ENCODE measurements around the gene EPB41L4A. TPM values are rescaled to one million over a fixed set of nuclear protein-coding genes. Genes with fewer than 3 reads are reported as not detected.

The EPB41L4A gene
- total RNA-seq, 1 donor from 2014 or later = 21.4 TPM

DNA sequence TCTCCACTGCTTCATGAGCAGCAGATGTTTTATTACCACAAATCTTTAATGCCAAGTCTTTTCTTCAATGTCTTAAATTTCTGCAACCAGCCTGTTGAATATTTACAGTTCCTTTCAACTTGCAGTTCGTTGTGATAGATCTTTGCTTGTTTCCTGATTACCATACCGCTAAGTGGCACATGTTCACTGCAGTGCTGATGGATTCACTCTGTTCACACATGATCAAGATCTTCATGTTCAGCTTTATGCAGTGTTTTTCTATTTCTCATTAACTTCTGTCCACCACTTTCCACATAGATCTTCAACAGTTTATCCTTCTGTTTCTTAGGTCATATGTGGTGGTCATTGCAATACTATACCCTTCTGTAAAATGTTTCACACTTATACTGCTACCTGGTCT, 280.6 kb downstream of the EPB41L4A start:
- no peaks in the 10 kb centered on the region for H3K36me3 ChIP-seq (ENCODE audit: control insufficient read depth in 3 of 3, insufficient read depth in 3 of 3, low read length in 3 of 3)
- no peak overlapping the region for H3K9ac ChIP-seq (ENCODE audit: low read depth in 1 of 3, low read length in 3 of 3)
- no peaks in the 10 kb centered on the region for H3K27me3 ChIP-seq (ENCODE audit: control insufficient read depth in 3 of 3, insufficient read depth in 3 of 3, low read length in 3 of 3)
- peaks cover 2 to 5% (median 5%) of the 10 kb centered on the region in 3 donors for H3K4me1 ChIP-seq (ENCODE audit: control insufficient read depth in 3 of 3, insufficient read depth in 3 of 3, low read length in 3 of 3)
- H3K27ac ChIP-seq (ENCODE audit: low read depth, low read length) = no peak overlapping the region
- H3K4me3 ChIP-seq (ENCODE audit: low read length in 3 of 3) = no peak overlapping the region
- H3K9me3 ChIP-seq (ENCODE audit: control insufficient read depth in 3 of 3, low read length in 3 of 3) = no peaks in the 10 kb centered on the region

DNA sequence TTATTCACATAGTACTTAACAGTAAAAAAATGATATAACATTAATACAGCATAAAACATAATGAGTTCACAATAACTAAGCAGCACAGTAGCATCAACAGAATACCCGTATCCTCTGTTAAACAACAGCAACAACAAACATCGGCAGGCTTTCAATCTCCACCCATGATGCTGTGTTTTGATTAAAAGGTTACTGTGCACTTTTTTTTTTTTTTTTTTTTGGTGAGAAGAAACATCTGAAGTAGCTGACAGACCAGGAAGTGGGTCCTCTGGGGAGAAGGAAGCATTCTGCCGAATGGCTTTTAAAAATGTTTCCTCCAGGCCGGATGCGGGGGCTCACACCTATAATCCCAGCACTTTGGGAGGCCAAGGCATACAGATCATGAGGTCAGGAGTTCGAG, 282.3 kb downstream of the EPB41L4A start:
- no peaks in the 10 kb centered on the region for H3K4me1 ChIP-seq (ENCODE audit: control insufficient read depth in 3 of 3, insufficient read depth in 3 of 3, low read length in 3 of 3)
- no peaks in the 10 kb centered on the region for H3K9me3 ChIP-seq (ENCODE audit: control insufficient read depth in 3 of 3, low read length in 3 of 3)
- H3K9ac ChIP-seq (ENCODE audit: low read depth in 1 of 3, low read length in 3 of 3) = no peak overlapping the region
- H3K4me3 ChIP-seq (ENCODE audit: low read length in 3 of 3) = no peak overlapping the region
- no peak overlapping the region for H3K27ac ChIP-seq (ENCODE audit: low read depth, low read length)
- no peaks in the 10 kb centered on the region for H3K27me3 ChIP-seq (ENCODE audit: control insufficient read depth in 3 of 3, insufficient read depth in 3 of 3, low read length in 3 of 3)
- H3K36me3 ChIP-seq (ENCODE audit: control insufficient read depth in 3 of 3, insufficient read depth in 3 of 3, low read length in 3 of 3) = no peaks in the 10 kb centered on the region

DNA sequence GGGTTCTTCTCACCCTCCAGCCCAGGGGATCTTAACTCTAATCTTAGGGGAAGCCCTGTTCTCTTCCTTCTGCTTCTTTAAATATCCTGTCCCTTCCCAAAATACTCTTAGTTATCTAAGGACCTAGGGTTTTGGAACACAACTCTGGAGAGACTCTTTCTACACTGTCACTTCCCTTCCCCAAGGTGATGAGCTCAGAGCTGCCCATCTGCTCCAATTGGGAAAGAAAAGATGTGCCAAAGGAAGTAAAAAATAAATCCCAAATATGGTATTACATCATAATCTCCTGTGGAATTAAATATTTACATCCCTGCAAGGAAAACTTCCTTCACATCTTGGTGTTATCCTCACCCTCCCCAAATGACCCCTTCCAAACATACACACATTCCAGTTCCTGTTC, 291.2 kb downstream of the EPB41L4A start:
- Histone ChIP-seq H3K36me3 (ENCODE audit: control insufficient read depth in 3 of 3, insufficient read depth in 3 of 3, low read length in 3 of 3) (no peaks in the 10 kb centered on the region), H3K4me3 (ENCODE audit: low read length in 3 of 3) (no peak overlapping the region), H3K9me3 (ENCODE audit: control insufficient read depth in 3 of 3, low read length in 3 of 3) (no peaks in the 10 kb centered on the region), H3K27me3 (ENCODE audit: control insufficient read depth in 3 of 3, insufficient read depth in 3 of 3, low read length in 3 of 3) (no peaks in the 10 kb centered on the region), H3K4me1 (ENCODE audit: control insufficient read depth in 3 of 3, insufficient read depth in 3 of 3, low read length in 3 of 3) (no peaks in the 10 kb centered on the region), H3K9ac (ENCODE audit: low read depth in 1 of 3, low read length in 3 of 3) (no peak overlapping the region), H3K27ac (ENCODE audit: low read depth, low read length) (no peak overlapping the region)

GRCh38 chr5:112126982-112127381, 292.1 kb downstream of the EPB41L4A start:
- Histone ChIP-seq H3K4me3 (ENCODE audit: low read length in 3 of 3) (no peak overlapping the region), H3K4me1 (ENCODE audit: control insufficient read depth in 3 of 3, insufficient read depth in 3 of 3, low read length in 3 of 3) (no peaks in the 10 kb centered on the region), H3K9ac (ENCODE audit: low read depth in 1 of 3, low read length in 3 of 3) (no peak overlapping the region), H3K27me3 (ENCODE audit: control insufficient read depth in 3 of 3, insufficient read depth in 3 of 3, low read length in 3 of 3) (no peaks in the 10 kb centered on the region), H3K9me3 (ENCODE audit: control insufficient read depth in 3 of 3, low read length in 3 of 3) (no peaks in the 10 kb centered on the region), H3K36me3 (ENCODE audit: control insufficient read depth in 3 of 3, insufficient read depth in 3 of 3, low read length in 3 of 3) (no peaks in the 10 kb centered on the region), H3K27ac (ENCODE audit: low read depth, low read length) (no peak overlapping the region)

DNA sequence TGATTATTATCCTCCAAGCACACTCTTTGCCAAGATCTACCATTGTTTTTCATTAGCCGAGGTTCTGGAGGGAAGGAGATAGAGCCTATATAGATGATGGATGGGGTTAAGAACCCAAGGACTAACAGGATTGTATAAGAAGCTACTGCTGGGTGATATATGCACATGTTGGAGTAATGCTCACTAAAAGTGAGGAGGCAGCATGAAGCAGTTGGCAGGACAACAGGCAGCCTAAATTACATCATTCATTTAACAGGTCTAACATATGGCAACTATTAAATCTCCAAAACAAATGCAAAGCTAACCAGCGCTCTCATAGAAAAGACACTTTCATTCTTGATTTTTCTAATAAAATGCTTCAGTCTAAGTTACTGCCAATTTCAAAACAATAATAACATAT, 293.2 kb downstream of the EPB41L4A start:
- H3K9ac ChIP-seq (ENCODE audit: low read depth in 1 of 3, low read length in 3 of 3) = no peak overlapping the region
- H3K4me1 ChIP-seq (ENCODE audit: control insufficient read depth in 3 of 3, insufficient read depth in 3 of 3, low read length in 3 of 3) = no peaks in the 10 kb centered on the region
- no peak overlapping the region for H3K4me3 ChIP-seq (ENCODE audit: low read length in 3 of 3)
- no peaks in the 10 kb centered on the region for H3K27me3 ChIP-seq (ENCODE audit: control insufficient read depth in 3 of 3, insufficient read depth in 3 of 3, low read length in 3 of 3)
- H3K9me3 ChIP-seq (ENCODE audit: control insufficient read depth in 3 of 3, low read length in 3 of 3) = peaks cover 0 to 1% (median 1%) of the 10 kb centered on the region in 3 donors
- H3K27ac ChIP-seq (ENCODE audit: low read depth, low read length) = no peak overlapping the region
- no peaks in the 10 kb centered on the region for H3K36me3 ChIP-seq (ENCODE audit: control insufficient read depth in 3 of 3, insufficient read depth in 3 of 3, low read length in 3 of 3)

DNA sequence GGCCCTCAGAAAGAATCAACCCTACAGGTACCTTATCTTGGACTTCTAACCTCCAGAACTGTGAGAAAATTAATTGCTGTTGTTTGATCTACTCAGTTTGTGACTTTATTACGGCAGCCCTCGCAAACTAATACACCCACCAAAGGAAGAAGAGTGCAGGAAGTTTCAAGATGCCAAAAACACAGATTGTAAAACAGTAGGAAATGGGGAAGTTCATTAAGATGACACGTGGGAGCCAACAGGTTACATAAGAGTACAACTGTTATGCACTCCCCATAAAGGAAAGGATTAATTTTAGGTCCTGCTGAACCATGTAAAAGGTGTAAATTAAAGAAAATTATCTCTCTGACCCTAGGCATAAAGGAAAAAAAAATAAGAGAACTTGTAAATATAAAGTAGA, 294.3 kb downstream of the EPB41L4A start:
- Histone ChIP-seq H3K36me3 (ENCODE audit: control insufficient read depth in 3 of 3, insufficient read depth in 3 of 3, low read length in 3 of 3) (no peaks in the 10 kb centered on the region), H3K4me3 (ENCODE audit: low read length in 3 of 3) (no peak overlapping the region), H3K9ac (ENCODE audit: low read depth in 1 of 3, low read length in 3 of 3) (no peak overlapping the region), H3K27ac (ENCODE audit: low read depth, low read length) (no peak overlapping the region), H3K4me1 (ENCODE audit: control insufficient read depth in 3 of 3, insufficient read depth in 3 of 3, low read length in 3 of 3) (no peaks in the 10 kb centered on the region), H3K27me3 (ENCODE audit: control insufficient read depth in 3 of 3, insufficient read depth in 3 of 3, low read length in 3 of 3) (no peaks in the 10 kb centered on the region), H3K9me3 (ENCODE audit: control insufficient read depth in 3 of 3, low read length in 3 of 3) (peaks cover 0 to 4% (median 3%) of the 10 kb centered on the region in 3 donors)

- no peak overlapping the region for H3K27ac ChIP-seq (ENCODE audit: low read depth, low read length)
- no peak overlapping the region for H3K4me3 ChIP-seq (ENCODE audit: low read length in 3 of 3)
- H3K36me3 ChIP-seq (ENCODE audit: control insufficient read depth in 3 of 3, insufficient read depth in 3 of 3, low read length in 3 of 3) = no peaks in the 10 kb centered on the region
- H3K9ac ChIP-seq (ENCODE audit: low read depth in 1 of 3, low read length in 3 of 3) = no peak overlapping the region
- H3K27me3 ChIP-seq (ENCODE audit: control insufficient read depth in 3 of 3, insufficient read depth in 3 of 3, low read length in 3 of 3) = no peaks in the 10 kb centered on the region
- no peaks in the 10 kb centered on the region for H3K4me1 ChIP-seq (ENCODE audit: control insufficient read depth in 3 of 3, insufficient read depth in 3 of 3, low read length in 3 of 3)
- peaks cover 0 to 4% (median 3%) of the 10 kb centered on the region in 3 donors for H3K9me3 ChIP-seq (ENCODE audit: control insufficient read depth in 3 of 3, low read length in 3 of 3)
Measured at GRCh38 chr5:112123086-112123485, 296.0 kb downstream of the EPB41L4A start.

DNA sequence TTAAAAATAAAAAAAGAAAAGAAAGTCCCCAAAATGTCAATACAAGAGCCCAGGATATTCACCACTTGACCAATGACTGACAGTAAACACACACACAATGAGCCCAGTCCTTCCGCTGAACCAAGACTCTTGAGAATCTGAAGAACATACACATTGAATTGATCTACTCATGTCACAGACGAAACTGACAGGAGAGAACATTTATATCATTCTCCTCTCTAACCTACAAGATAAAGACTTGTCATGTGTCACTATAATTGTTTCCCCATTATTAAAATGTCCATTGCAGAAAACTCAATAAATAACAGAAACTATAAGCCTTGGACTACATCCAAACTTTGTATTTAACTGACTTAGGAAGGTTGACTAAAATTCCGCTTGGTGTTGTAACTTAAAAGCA, 296.7 kb downstream of the EPB41L4A start:
- Histone ChIP-seq H3K4me3 (ENCODE audit: low read length in 3 of 3) (no peak overlapping the region), H3K36me3 (ENCODE audit: control insufficient read depth in 3 of 3, insufficient read depth in 3 of 3, low read length in 3 of 3) (no peaks in the 10 kb centered on the region), H3K27ac (ENCODE audit: low read depth, low read length) (no peak overlapping the region), H3K9ac (ENCODE audit: low read depth in 1 of 3, low read length in 3 of 3) (no peak overlapping the region), H3K27me3 (ENCODE audit: control insufficient read depth in 3 of 3, insufficient read depth in 3 of 3, low read length in 3 of 3) (no peaks in the 10 kb centered on the region), H3K4me1 (ENCODE audit: control insufficient read depth in 3 of 3, insufficient read depth in 3 of 3, low read length in 3 of 3) (no peaks in the 10 kb centered on the region), H3K9me3 (ENCODE audit: control insufficient read depth in 3 of 3, low read length in 3 of 3) (peaks cover 0 to 4% (median 3%) of the 10 kb centered on the region in 3 donors)

GRCh38 chr5:112121258-112121657, 297.8 kb downstream of the EPB41L4A start:
- H3K27me3 ChIP-seq (ENCODE audit: control insufficient read depth in 3 of 3, insufficient read depth in 3 of 3, low read length in 3 of 3) = no peaks in the 10 kb centered on the region
- H3K36me3 ChIP-seq (ENCODE audit: control insufficient read depth in 3 of 3, insufficient read depth in 3 of 3, low read length in 3 of 3) = no peaks in the 10 kb centered on the region
- no peaks in the 10 kb centered on the region for H3K4me1 ChIP-seq (ENCODE audit: control insufficient read depth in 3 of 3, insufficient read depth in 3 of 3, low read length in 3 of 3)
- H3K9me3 ChIP-seq (ENCODE audit: control insufficient read depth in 3 of 3, low read length in 3 of 3) = peaks cover 0 to 4% (median 3%) of the 10 kb centered on the region in 3 donors
- no peak overlapping the region for H3K27ac ChIP-seq (ENCODE audit: low read depth, low read length)
- H3K4me3 ChIP-seq (ENCODE audit: low read length in 3 of 3) = no peak overlapping the region
- no peak overlapping the region for H3K9ac ChIP-seq (ENCODE audit: low read depth in 1 of 3, low read length in 3 of 3)

DNA sequence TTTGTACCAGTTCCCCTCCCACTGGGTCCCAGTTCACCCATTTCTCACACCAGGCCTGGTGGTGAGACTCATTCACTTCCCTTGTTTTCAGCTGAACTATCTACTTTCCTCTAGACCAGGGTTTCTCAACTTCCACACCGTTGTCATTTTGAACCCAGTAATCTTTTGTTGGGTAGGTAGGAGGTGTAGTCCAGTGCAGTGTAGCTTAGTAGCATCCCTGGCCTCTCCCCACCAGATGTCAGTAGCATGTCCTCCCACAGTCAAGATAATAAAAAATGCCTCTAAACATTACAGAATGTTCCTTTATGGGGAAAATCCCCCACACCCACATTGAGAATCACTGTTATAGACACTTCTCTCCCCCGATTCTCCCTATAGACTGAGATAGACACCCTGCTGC, 299.1 kb downstream of the EPB41L4A start:
- no peak overlapping the region for H3K27ac ChIP-seq (ENCODE audit: low read depth, low read length)
- H3K36me3 ChIP-seq (ENCODE audit: control insufficient read depth in 3 of 3, insufficient read depth in 3 of 3, low read length in 3 of 3) = no peaks in the 10 kb centered on the region
- H3K9me3 ChIP-seq (ENCODE audit: control insufficient read depth in 3 of 3, low read length in 3 of 3) = peaks cover 0 to 4% (median 3%) of the 10 kb centered on the region in 3 donors

GRCh38 chr5:112119508-112119907, 299.6 kb downstream of the EPB41L4A start:
- no peaks in the 10 kb centered on the region for H3K4me1 ChIP-seq (ENCODE audit: control insufficient read depth in 3 of 3, insufficient read depth in 3 of 3, low read length in 3 of 3)
- peaks cover 0 to 4% (median 3%) of the 10 kb centered on the region in 3 donors for H3K9me3 ChIP-seq (ENCODE audit: control insufficient read depth in 3 of 3, low read length in 3 of 3)
- H3K27me3 ChIP-seq (ENCODE audit: control insufficient read depth in 3 of 3, insufficient read depth in 3 of 3, low read length in 3 of 3) = no peaks in the 10 kb centered on the region
- H3K27ac ChIP-seq (ENCODE audit: low read depth, low read length) = no peak overlapping the region
- no peaks in the 10 kb centered on the region for H3K36me3 ChIP-seq (ENCODE audit: control insufficient read depth in 3 of 3, insufficient read depth in 3 of 3, low read length in 3 of 3)
- H3K9ac ChIP-seq (ENCODE audit: low read depth in 1 of 3, low read length in 3 of 3) = no peak overlapping the region
- no peak overlapping the region for H3K4me3 ChIP-seq (ENCODE audit: low read length in 3 of 3)

More for the DNA sequence above, 299.1 kb downstream of the EPB41L4A start:
- no peak overlapping the region for H3K9ac ChIP-seq (ENCODE audit: low read depth in 1 of 3, low read length in 3 of 3)
- no peak overlapping the region for H3K4me3 ChIP-seq (ENCODE audit: low read length in 3 of 3)
- H3K27me3 ChIP-seq (ENCODE audit: control insufficient read depth in 3 of 3, insufficient read depth in 3 of 3, low read length in 3 of 3) = no peaks in the 10 kb centered on the region
- no peaks in the 10 kb centered on the region for H3K4me1 ChIP-seq (ENCODE audit: control insufficient read depth in 3 of 3, insufficient read depth in 3 of 3, low read length in 3 of 3)
